K562 (cell line): ENCODE results near the gene ASPRV1. TPM values are rescaled to one million over a fixed set of nuclear protein-coding genes. Genes with fewer than 3 reads are reported as not detected.

Experiments used
- ARID1B ChIP-seq: fragments of 450-650 bp; IDR thresholded peaks from 2 replicates; pipeline ENCODE4 v1.6.1; 2016; ENCODE audit warnings: antibody characterized with exemption, mild to moderate bottlenecking, inconsistent platforms
- BCOR ChIP-seq: fragments of 450-650 bp; IDR thresholded peaks from 2 replicates; pipeline ENCODE4 v1.6.1; 2016
- CHD4 ChIP-seq: fragments of 200-600 bp; sonication (generic); IDR thresholded peaks from 3 replicates; pipeline ENCODE4 v1.6.1; 2012; ENCODE audit warnings: low read depth, mild to moderate bottlenecking, mixed read lengths, low read length, inconsistent platforms; ENCODE audit not compliant: insufficient read depth, insufficient replicate concordance, poor library complexity, severe bottlenecking
- E2F3 ChIP-seq: fragments of 250-450 bp; sonication (Bioruptor Pico); IDR thresholded peaks from 2 replicates; pipeline ENCODE4 v1.4.0; 2020; ENCODE audit warnings: mild to moderate bottlenecking
- FOSL1 ChIP-seq: fragments of 200-800 bp; sonication (Bioruptor generic); conservative IDR thresholded peaks from 2 replicates; pipeline ENCODE4 v1.6.1; 2016; ENCODE audit warnings: missing genetic modification characterization, missing compliant biosample characterization
- FOXJ2 ChIP-seq: fragments of 200-800 bp; sonication (Bioruptor generic); IDR thresholded peaks from 2 replicates; pipeline ENCODE4 v1.6.1; 2016; ENCODE audit warnings: missing genetic modification characterization, missing compliant biosample characterization
- FOXP4 ChIP-seq: sonication (generic); formaldehyde crosslinking; IDR thresholded peaks from 2 replicates; pipeline ENCODE4 v1.8.0; 2022; ENCODE audit warnings: mild to moderate bottlenecking, missing genetic modification reagents, borderline replicate concordance
- GATAD2B ChIP-seq: fragments of 450-650 bp; IDR thresholded peaks from 2 replicates; pipeline ENCODE4 v1.6.1; 2017; ENCODE audit warnings: mild to moderate bottlenecking, borderline replicate concordance
- KDM5B ChIP-seq: fragments of 200-600 bp; sonication (generic); IDR thresholded peaks from 2 replicates; pipeline ENCODE4 v1.6.1; 2012; ENCODE audit warnings: low read depth, mild to moderate bottlenecking, moderate library complexity, low read length, control low read depth, inconsistent platforms; ENCODE audit not compliant: insufficient replicate concordance
- MAFK ChIP-seq: IDR thresholded peaks from 2 replicates; pipeline ENCODE4 v1.6.1; 2011; ENCODE audit warnings: low read length, improper control_type of control experiment
- RBM17 ChIP-seq: fragments of 200-400 bp; formaldehyde crosslinking; IDR thresholded peaks from 2 replicates; pipeline ENCODE4 v1.6.1; 2017; ENCODE audit warnings: low read depth, mild to moderate bottlenecking, low read length, borderline replicate concordance
- TCF3 ChIP-seq: sonication (generic); formaldehyde crosslinking; IDR thresholded peaks from 2 replicates; pipeline ENCODE4 v1.4.0; 2020; ENCODE audit warnings: mild to moderate bottlenecking, missing genetic modification reagents
- TFAM ChIP-seq: fragments of 250-450 bp; sonication (Bioruptor Pico); conservative IDR thresholded peaks from 2 replicates; pipeline ENCODE4 v1.5.0; 2021; ENCODE audit warnings: mild to moderate bottlenecking, moderate library complexity
- YY1 ChIP-seq, 3 experiments: IDR thresholded peaks; 2 replicates each; pipeline ENCODE4 v1.6.1; 2011; ENCODE audit warnings: low read length in 2 of 3, mild to moderate bottlenecking in 2 of 3, moderate library complexity in 2 of 3, borderline replicate concordance in 1 of 3, control low read depth in 1 of 3, low read depth in 1 of 3; ENCODE audit not compliant: insufficient read depth in 3 of 3, insufficient replicate concordance in 2 of 3, control insufficient read depth in 1 of 3, insufficient read length in 1 of 3; ENCODE audit errors: extremely low read depth in 1 of 3
- ZNF174 ChIP-seq: fragments of 250-450 bp; sonication (Bioruptor Pico); IDR thresholded peaks from 2 replicates; pipeline ENCODE4 v1.4.0; 2020; ENCODE audit warnings: mild to moderate bottlenecking
- polyA plus RNA-seq, 8 experiments: library from polyadenylated mRNA; depleted of rRNA in 4 of 8; stranded (reverse) in 5 of 8; unstranded in 3 of 8; fragments of >200 nt; fragmentation: Nextera tagmentation in 2 of 8; fragmentation: Illumina TruSeq in 1 of 8; extraction: Ambion mirVana in 2 of 8; extraction: Trizol in 1 of 8; gene quantifications; 2 replicates each; pipeline versions ENCODE4 v1.2.1 to v1.2.3, GENCODE V29; 2011 to 2014; ENCODE audit warnings: inconsistent platforms in 1 of 8, missing spikeins in 1 of 8
- total RNA-seq, 7 experiments: library from RNA; depleted of rRNA in 6 of 7; stranded (reverse); fragments of >200 nt in 6 of 7; fragmentation: Illumina TruSeq in 2 of 7; extraction: Trizol in 2 of 7; gene quantifications; 2 replicates each; pipeline versions ENCODE4 v1.2.1 to v1.2.3, GENCODE V29; 2011 to 2021; ENCODE audit warnings: low replicate concordance in 1 of 7
- TF ChIP-seq, protein P1 (sequence below): sonication (generic); formaldehyde crosslinking; IDR thresholded peaks from 2 replicates; pipeline ENCODE4 v1.8.0; 2023; ENCODE audit warnings: mild to moderate bottlenecking, missing genetic modification reagents
- TF ChIP-seq, protein P2 (sequence below), 3 experiments: fragments of 200-800 bp in 1 of 3; fragments of 250-450 bp in 1 of 3; fragments of 450-650 bp in 1 of 3; sonication (Bioruptor Pico) in 1 of 3; sonication (Bioruptor generic) in 1 of 3; formaldehyde crosslinking in 1 of 3; IDR thresholded peaks; 2 replicates each; pipeline versions ENCODE4 v1.6.1 to v1.8.0; 2016 to 2022; ENCODE audit warnings: mild to moderate bottlenecking in 2 of 3, missing genetic modification characterization in 2 of 3, missing compliant biosample characterization in 1 of 3, moderate library complexity in 1 of 3

Gene ASPRV1
- total and polyA plus RNA-seq, 9 of the 15 experiments (the other 6 are each of a cell fraction or from before 2014, with no cell fraction given) = 0.17 to 0.72 (median 0.47) TPM; not detected in 1

DNA sequence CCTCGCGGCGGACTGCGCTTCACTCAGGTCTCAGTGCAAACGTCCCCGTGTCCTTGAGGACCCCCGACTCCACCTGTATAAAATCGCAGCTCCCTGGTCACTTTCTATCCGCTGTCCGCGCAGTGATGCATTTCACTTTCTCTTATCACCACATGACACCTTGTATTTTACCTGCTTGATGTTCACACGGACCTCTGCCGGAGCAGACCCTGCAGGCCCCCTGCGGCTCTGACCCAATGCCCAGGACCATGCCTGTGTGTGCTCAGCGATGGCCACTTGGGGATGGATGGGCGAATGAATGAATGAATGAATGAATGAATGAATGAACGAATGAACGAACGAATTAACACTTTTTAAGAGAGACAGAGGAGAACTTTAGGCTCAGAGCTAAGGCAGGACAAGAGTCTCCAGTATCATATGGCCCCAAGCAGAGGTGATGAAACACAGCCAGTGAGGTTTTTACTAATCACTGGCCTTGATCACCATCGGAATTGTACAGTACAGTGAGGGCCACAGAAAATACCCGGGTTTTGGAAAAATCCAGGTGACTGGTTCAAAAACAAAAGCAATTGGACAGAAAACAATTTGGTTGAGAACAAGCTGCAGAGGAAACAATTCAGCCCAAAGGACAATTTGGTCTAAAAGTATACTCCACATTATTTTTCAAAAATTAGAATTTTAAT, 12.3 kb downstream of the ASPRV1 start (continued):
- TF ChIP-seq KDM5B = no peak
- TF ChIP-seq TCF3 = peak; percentile 44; the same call in 1 of the 2 replicates
- TF ChIP-seq ZNF174 (CRISPR knock-in tag) = no peak
- TF ChIP-seq FOXJ2 (tag) = no peak
- TF ChIP-seq, protein P1, sequence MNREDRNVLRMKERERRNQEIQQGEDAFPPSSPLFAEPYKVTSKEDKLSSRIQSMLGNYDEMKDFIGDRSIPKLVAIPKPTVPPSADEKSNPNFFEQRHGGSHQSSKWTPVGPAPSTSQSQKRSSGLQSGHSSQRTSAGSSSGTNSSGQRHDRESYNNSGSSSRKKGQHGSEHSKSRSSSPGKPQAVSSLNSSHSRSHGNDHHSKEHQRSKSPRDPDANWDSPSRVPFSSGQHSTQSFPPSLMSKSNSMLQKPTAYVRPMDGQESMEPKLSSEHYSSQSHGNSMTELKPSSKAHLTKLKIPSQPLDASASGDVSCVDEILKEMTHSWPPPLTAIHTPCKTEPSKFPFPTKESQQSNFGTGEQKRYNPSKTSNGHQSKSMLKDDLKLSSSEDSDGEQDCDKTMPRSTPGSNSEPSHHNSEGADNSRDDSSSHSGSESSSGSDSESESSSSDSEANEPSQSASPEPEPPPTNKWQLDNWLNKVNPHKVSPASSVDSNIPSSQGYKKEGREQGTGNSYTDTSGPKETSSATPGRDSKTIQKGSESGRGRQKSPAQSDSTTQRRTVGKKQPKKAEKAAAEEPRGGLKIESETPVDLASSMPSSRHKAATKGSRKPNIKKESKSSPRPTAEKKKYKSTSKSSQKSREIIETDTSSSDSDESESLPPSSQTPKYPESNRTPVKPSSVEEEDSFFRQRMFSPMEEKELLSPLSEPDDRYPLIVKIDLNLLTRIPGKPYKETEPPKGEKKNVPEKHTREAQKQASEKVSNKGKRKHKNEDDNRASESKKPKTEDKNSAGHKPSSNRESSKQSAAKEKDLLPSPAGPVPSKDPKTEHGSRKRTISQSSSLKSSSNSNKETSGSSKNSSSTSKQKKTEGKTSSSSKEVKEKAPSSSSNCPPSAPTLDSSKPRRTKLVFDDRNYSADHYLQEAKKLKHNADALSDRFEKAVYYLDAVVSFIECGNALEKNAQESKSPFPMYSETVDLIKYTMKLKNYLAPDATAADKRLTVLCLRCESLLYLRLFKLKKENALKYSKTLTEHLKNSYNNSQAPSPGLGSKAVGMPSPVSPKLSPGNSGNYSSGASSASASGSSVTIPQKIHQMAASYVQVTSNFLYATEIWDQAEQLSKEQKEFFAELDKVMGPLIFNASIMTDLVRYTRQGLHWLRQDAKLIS (CRISPR knock-in tag) = no peak
- TF ChIP-seq CHD4 = no peak
- no peak for TF ChIP-seq FOXP4
- TF ChIP-seq FOSL1 (tag) = no peak
- TF ChIP-seq GATAD2B = no peak
- no peak for TF ChIP-seq E2F3 (CRISPR knock-in tag)
- TF ChIP-seq RBM17 = no peak
- TF ChIP-seq, protein P2, sequence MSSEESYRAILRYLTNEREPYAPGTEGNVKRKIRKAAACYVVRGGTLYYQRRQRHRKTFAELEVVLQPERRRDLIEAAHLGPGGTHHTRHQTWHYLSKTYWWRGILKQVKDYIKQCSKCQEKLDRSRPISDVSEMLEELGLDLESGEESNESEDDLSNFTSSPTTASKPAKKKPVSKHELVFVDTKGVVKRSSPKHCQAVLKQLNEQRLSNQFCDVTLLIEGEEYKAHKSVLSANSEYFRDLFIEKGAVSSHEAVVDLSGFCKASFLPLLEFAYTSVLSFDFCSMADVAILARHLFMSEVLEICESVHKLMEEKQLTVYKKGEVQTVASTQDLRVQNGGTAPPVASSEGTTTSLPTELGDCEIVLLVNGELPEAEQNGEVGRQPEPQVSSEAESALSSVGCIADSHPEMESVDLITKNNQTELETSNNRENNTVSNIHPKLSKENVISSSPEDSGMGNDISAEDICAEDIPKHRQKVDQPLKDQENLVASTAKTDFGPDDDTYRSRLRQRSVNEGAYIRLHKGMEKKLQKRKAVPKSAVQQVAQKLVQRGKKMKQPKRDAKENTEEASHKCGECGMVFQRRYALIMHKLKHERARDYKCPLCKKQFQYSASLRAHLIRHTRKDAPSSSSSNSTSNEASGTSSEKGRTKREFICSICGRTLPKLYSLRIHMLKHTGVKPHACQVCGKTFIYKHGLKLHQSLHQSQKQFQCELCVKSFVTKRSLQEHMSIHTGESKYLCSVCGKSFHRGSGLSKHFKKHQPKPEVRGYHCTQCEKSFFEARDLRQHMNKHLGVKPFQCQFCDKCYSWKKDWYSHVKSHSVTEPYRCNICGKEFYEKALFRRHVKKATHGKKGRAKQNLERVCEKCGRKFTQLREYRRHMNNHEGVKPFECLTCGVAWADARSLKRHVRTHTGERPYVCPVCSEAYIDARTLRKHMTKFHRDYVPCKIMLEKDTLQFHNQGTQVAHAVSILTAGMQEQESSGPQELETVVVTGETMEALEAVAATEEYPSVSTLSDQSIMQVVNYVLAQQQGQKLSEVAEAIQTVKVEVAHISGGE (CRISPR knock-in tag; IDR thresholded peaks at IDR 0.05) = no peak
- no peak for TF ChIP-seq YY1 (IDR thresholded peaks at IDR 0.05; ENCODE audit: borderline replicate concordance in 1 of 3, control insufficient read depth in 1 of 3, extremely low read depth in 1 of 3, insufficient read depth in 3 of 3, insufficient read length in 1 of 3, insufficient replicate concordance in 2 of 3, low read depth in 1 of 3, low read length in 2 of 3)
- no peak for TF ChIP-seq TFAM
- TF ChIP-seq BCOR = 0 out of 2 replicates have a peak, but pooled peaks have one; percentile 18
- TF ChIP-seq ARID1B = peak; percentile 47
- TF ChIP-seq MAFK = no peak
